Dendritic cell treated with granulocyte-macrophage colony-stimulating factor and Interleukin-4, amounts not matched to agents 40 ng/mL and 50 ng/mL, for 4 days (primary cell): ENCODE results near the gene WNT3A.

Experiments
- H3K27ac Mint-ChIP-seq: one replicate; pipeline ENCODE4 v1.8.0; 2022; ENCODE audit warnings: mild to moderate bottlenecking, mixed read lengths
- H3K27me3 Mint-ChIP-seq: one replicate; pipeline ENCODE4 v1.8.0; 2022; ENCODE audit warnings: mild to moderate bottlenecking, mixed read lengths
- H3K36me3 Mint-ChIP-seq: one replicate; pipeline ENCODE4 v1.8.0; 2022; ENCODE audit warnings: low read depth, mixed read lengths
- H3K4me1 Mint-ChIP-seq: one replicate; pipeline ENCODE4 v1.8.0; 2022; ENCODE audit warnings: low read depth, mixed read lengths
- H3K4me3 Mint-ChIP-seq: one replicate; pipeline ENCODE4 v1.8.0; 2022; ENCODE audit warnings: mild to moderate bottlenecking, moderate library complexity, mixed read lengths
- H3K9me3 Mint-ChIP-seq: one replicate; pipeline ENCODE4 v1.8.0; 2022; ENCODE audit warnings: mixed read lengths
- intact Hi-C: fragments of 100-400 bp; cut with micrococcal nuclease; formaldehyde crosslinking; loops from one replicate; pipeline ENCODE4 v1.15.0; 2022

The WNT3A gene

GRCh38 chr1:228022571-228023293, 15.9 kb downstream of the WNT3A start:
- intact Hi-C loops, result no loop called here
- Mint-ChIP-seq H3K9me3 (no peaks in the 10 kb centered on the region), H3K4me1 (no peaks in the 10 kb centered on the region), H3K27me3 (peaks cover 16% of the 10 kb centered on the region), H3K27ac (no peak overlapping the region), H3K4me3 (no peak overlapping the region), H3K36me3 (no peaks in the 10 kb centered on the region)

- Mint-ChIP-seq H3K27me3 (peaks cover 16% of the 10 kb centered on the region), H3K4me3 (no peak overlapping the region), H3K27ac (no peak overlapping the region), H3K4me1 (no peaks in the 10 kb centered on the region), H3K9me3 (no peaks in the 10 kb centered on the region), H3K36me3 (no peaks in the 10 kb centered on the region)
- intact Hi-C loops, result no loop called here
Observed at GRCh38 chr1:228023294-228023639, 16.5 kb downstream of the WNT3A start.

- Mint-ChIP-seq H3K36me3 (no peaks in the 10 kb centered on the region), H3K4me1 (no peaks in the 10 kb centered on the region), H3K27ac (no peak overlapping the region), H3K9me3 (peaks cover 7% of the 10 kb centered on the region), H3K27me3 (peaks cover 26% of the 10 kb centered on the region), H3K4me3 (no peak overlapping the region)
- intact Hi-C loops, result no loop called here
Observed at GRCh38 chr1:228029281-228029680, 22.5 kb downstream of the WNT3A start.

- Mint-ChIP-seq H3K4me3 (no peak overlapping the region), H3K36me3 (no peaks in the 10 kb centered on the region), H3K9me3 (peaks cover 7% of the 10 kb centered on the region), H3K4me1 (peaks cover 2% of the 10 kb centered on the region), H3K27ac (no peak overlapping the region), H3K27me3 (peaks cover 24% of the 10 kb centered on the region)
- intact Hi-C loops, result no loop called here
Observed at GRCh38 chr1:228030451-228031201, 23.8 kb downstream of the WNT3A start.

GRCh38 chr1:228031276-228031995, 24.6 kb downstream of the WNT3A start:
- Mint-ChIP-seq H3K36me3 (no peaks in the 10 kb centered on the region), H3K27me3 (peaks cover 31% of the 10 kb centered on the region)

GRCh38 chr1:228032041-228032440, 25.2 kb downstream of the WNT3A start:
- H3K27ac Mint-ChIP-seq, result no peak overlapping the region
- peaks cover 7% of the 10 kb centered on the region for H3K4me1 Mint-ChIP-seq
- intact Hi-C loops, result no loop called here
- peaks cover 33% of the 10 kb centered on the region for H3K27me3 Mint-ChIP-seq
- H3K4me3 Mint-ChIP-seq, result no peak overlapping the region
- H3K36me3 Mint-ChIP-seq, result no peaks in the 10 kb centered on the region
- peaks cover 7% of the 10 kb centered on the region for H3K9me3 Mint-ChIP-seq

More at GRCh38 chr1:228031276-228031995, 24.6 kb downstream of the WNT3A start:
- intact Hi-C loops, result no loop called here
- H3K4me3 Mint-ChIP-seq, result no peak overlapping the region
- H3K9me3 Mint-ChIP-seq, result peaks cover 7% of the 10 kb centered on the region
- H3K27ac Mint-ChIP-seq, result no peak overlapping the region
- H3K4me1 Mint-ChIP-seq, result peaks cover 7% of the 10 kb centered on the region

- no peak overlapping the region for H3K4me3 Mint-ChIP-seq
- no peaks in the 10 kb centered on the region for H3K36me3 Mint-ChIP-seq
- H3K9me3 Mint-ChIP-seq, result peaks cover 7% of the 10 kb centered on the region
- H3K4me1 Mint-ChIP-seq, result peaks cover 7% of the 10 kb centered on the region
- H3K27ac Mint-ChIP-seq, result no peak overlapping the region
- peaks cover 41% of the 10 kb centered on the region for H3K27me3 Mint-ChIP-seq
- intact Hi-C loops, result no loop called here
Observed at GRCh38 chr1:228033376-228033775, 26.6 kb downstream of the WNT3A start.

GRCh38 chr1:228034954-228035837, 28.4 kb downstream of the WNT3A start:
- Mint-ChIP-seq H3K27me3 (peaks cover 52% of the 10 kb centered on the region), H3K4me1 (peaks cover 7% of the 10 kb centered on the region), H3K27ac (no peak overlapping the region)

GRCh38 chr1:228035844-228036243, 29.0 kb downstream of the WNT3A start:
- no peak overlapping the region for H3K4me3 Mint-ChIP-seq
- H3K9me3 Mint-ChIP-seq, result peaks cover 7% of the 10 kb centered on the region
- intact Hi-C loops, result no loop called here
- H3K27ac Mint-ChIP-seq, result no peak overlapping the region
- H3K36me3 Mint-ChIP-seq, result no peaks in the 10 kb centered on the region
- peaks cover 7% of the 10 kb centered on the region for H3K4me1 Mint-ChIP-seq
- peaks cover 53% of the 10 kb centered on the region for H3K27me3 Mint-ChIP-seq

More at GRCh38 chr1:228034954-228035837, 28.4 kb downstream of the WNT3A start:
- Mint-ChIP-seq H3K36me3 (no peaks in the 10 kb centered on the region), H3K4me3 (no peak overlapping the region), H3K9me3 (peaks cover 7% of the 10 kb centered on the region)
- intact Hi-C loops, result no loop called here

- H3K27ac Mint-ChIP-seq, result no peak overlapping the region
- H3K4me1 Mint-ChIP-seq, result peaks cover 7% of the 10 kb centered on the region
Observed at GRCh38 chr1:228036701-228037231, 30.0 kb downstream of the WNT3A start.

GRCh38 chr1:228037401-228038386, 30.9 kb downstream of the WNT3A start:
- H3K9me3 Mint-ChIP-seq, result peaks cover 7% of the 10 kb centered on the region
- H3K4me3 Mint-ChIP-seq, result no peak overlapping the region
- no peaks in the 10 kb centered on the region for H3K36me3 Mint-ChIP-seq
- H3K4me1 Mint-ChIP-seq, result peaks cover 7% of the 10 kb centered on the region
- intact Hi-C loops, result no loop called here
- H3K27me3 Mint-ChIP-seq, result peaks cover 53% of the 10 kb centered on the region
- H3K27ac Mint-ChIP-seq, result no peak overlapping the region

More at GRCh38 chr1:228036701-228037231, 30.0 kb downstream of the WNT3A start:
- Mint-ChIP-seq H3K4me3 (no peak overlapping the region), H3K9me3 (peaks cover 7% of the 10 kb centered on the region), H3K27me3 (peaks cover 53% of the 10 kb centered on the region), H3K36me3 (no peaks in the 10 kb centered on the region)
- intact Hi-C loops, result no loop called here

GRCh38 chr1:228038387-228039005, 31.7 kb downstream of the WNT3A start:
- peaks cover 52% of the 10 kb centered on the region for H3K27me3 Mint-ChIP-seq
- no peak overlapping the region for H3K4me3 Mint-ChIP-seq
- peaks cover 7% of the 10 kb centered on the region for H3K4me1 Mint-ChIP-seq
- H3K9me3 Mint-ChIP-seq, result peaks cover 2% of the 10 kb centered on the region
- H3K36me3 Mint-ChIP-seq, result no peaks in the 10 kb centered on the region
- H3K27ac Mint-ChIP-seq, result no peak overlapping the region
- intact Hi-C loops, result no loop called here
